ENCODE measurements around the gene ADAP1.

Gene ADAP1

GRCh38 chr7:988426-988911, 34.0 kb upstream of the ADAP1 start:
- DNase-seq = no peak

- no peak for DNase-seq
Measured at GRCh38 chr7:987909-988308, 33.4 kb upstream of the ADAP1 start.

DNA sequence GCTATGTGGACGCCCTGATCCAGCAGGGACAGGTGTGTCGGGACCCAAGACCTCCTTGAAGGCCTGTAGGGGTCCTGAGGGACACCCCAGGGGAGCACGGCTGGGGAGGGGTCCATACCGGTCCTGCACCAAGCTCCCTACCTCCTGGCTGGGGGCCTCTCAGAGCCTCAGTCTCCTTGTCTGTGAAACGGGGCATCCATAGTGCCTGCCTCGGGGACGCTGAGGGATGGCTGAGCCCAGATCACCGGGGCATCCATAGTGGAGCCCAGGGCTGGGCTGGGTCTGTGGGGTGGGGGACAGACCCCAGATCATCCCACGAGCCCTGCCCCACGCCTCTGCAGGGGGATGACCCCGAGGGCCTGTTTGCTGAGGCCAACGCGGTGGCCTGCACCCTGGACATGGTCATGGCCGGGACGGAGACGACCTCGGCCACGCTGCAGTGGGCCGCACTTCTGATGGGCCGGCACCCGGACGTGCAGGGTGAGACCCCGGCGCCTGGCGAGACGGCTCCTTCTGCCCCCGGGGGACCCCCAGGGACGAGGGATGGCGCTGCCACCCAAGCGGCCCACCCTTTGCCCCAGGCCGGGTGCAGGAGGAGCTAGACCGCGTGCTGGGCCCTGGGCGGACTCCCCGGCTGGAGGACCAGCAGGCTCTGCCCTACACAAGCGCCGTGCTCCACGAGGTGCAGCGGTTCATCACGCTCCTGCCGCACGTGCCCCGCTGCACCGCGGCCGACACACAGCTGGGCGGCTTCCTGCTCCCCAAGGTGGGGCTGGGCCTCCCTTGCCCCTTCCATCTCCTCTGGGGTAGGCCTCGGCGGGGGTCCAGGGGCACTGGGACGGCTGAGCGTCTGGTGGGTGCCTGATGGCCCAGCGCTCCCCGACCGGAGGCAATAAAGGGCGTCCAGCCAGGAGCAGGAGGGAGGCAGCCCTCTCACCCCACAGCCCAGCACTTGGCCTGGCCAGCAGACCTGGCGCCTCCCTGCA, 32.6 kb upstream of the ADAP1 start:
- no peak for DNase-seq

- DNase-seq = no peak
Measured at GRCh38 chr7:985915-986741, 31.6 kb upstream of the ADAP1 start.

GRCh38 chr7:985127-985416, 30.6 kb upstream of the ADAP1 start:
- DNase-seq = no peak

DNA sequence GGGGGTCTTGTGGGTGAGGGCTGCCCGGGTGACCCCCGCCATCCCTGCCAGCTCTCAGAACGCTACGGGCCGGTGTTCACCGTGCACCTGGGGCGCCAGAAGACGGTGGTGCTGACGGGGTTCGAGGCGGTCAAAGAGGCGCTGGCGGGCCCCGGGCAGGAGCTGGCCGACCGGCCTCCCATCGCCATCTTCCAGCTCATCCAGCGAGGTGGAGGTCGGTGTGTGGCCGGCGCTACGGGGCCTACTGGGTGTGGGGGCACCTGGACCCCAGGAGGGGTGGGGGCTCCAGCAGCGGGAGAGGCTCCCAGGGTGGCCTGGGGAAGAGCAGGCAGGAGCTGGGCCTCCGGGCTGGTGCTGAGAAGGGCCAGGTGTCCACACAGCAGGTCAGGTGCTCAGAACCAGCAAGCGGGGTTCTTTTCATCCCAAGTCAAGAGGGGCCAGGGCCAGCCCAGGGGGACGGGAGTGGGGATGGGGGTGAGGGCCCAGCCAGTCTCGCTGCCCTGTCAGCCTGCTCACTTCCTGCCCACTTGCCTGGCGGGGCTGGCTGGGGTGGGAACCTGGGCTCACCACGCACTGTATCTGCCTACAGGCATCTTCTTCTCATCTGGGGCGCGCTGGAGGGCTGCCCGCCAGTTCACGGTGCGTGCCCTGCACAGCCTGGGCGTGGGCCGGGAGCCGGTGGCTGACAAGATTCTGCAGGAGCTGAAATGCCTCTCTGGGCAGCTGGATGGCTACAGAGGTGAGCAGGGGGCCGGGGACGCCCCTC, 30.1 kb upstream of the ADAP1 start:
- DNase-seq = no peak

- DNase-seq = no peak
Measured at GRCh38 chr7:983616-984071, 29.2 kb upstream of the ADAP1 start.

GRCh38 chr7:983004-983615, 28.6 kb upstream of the ADAP1 start, which contains the start of gene CYP2W1:
Gene CYP2W1, plus strand, starts transcription at chr7:983181. Its CDS starts 31 bp downstream, at chr7:983212.
- DNase-seq = no peak

GRCh38 chr7:982511-983003, 28.1 kb upstream of the ADAP1 start:
- DNase-seq = no peak

DNA sequence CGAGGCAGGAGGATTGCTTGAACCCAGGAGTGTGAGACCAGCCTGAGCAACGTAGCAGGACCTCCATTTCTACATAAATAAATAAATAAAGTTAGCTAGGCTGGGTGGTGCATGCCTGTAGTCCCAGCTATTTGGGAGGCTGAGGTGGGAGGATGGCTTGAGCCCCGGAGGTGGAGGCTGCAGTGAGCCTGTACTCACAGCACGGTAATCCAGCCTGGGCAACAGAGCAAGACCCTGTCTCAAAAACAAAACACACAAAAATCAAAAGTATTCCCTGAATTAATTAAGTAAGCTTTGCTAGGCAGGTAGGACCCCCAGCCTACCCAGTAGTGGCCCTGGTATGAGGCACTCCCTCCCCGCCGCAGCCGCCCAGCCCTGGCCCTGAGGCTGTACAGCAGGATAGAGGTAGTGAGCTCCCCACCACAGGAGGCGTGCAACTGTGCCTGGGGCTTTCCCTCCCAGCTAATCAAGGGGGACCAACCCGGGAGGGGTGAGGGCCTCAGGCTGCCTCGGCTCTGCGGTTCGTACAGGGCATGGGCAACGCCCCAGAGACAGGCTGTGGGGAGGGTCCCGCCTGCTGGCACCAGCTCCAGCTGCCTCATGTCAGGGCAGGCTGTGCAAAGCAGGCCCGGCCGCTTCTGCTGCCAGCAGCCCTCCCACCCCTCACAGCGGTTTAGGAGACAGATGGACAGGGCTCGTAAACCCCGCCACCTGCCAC, 27.5 kb upstream of the ADAP1 start:
- peak; percentile 49 for DNase-seq

DNA sequence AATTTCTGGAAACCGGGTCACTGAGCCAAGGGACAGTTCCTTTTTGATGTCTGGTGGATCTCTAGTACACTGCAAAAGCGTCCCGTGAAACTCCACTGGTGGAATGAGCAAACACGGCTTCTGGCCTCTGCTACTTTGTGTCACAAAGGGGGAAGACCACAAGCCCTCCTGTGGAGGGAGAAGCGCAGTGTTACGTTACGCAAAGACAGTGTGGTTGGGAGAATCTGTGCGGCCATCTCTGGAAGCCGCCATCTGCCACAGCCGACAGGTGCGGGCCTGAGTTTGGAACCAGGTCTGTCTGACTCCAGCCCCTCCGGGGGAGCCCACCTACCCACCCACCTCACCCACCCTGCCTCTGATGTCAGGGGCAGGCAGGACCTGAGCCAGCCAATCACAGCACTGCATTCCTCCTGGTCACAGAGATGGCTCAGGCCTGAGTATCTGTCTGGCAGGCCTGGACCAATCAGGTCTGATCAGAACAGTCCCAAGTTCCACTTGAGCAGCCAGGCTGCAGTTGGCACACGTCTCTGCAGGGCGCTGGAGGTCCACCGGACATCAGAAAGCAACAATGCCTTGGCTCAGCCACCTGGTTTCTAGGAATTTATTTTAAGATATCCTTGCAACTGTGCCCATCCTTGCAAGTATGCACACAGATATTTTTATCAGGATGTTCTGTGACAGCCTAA, 25.5 kb upstream of the ADAP1 start:
- no peak for DNase-seq

- no peak for DNase-seq
Measured at GRCh38 chr7:979151-979550, 24.7 kb upstream of the ADAP1 start.

DNA sequence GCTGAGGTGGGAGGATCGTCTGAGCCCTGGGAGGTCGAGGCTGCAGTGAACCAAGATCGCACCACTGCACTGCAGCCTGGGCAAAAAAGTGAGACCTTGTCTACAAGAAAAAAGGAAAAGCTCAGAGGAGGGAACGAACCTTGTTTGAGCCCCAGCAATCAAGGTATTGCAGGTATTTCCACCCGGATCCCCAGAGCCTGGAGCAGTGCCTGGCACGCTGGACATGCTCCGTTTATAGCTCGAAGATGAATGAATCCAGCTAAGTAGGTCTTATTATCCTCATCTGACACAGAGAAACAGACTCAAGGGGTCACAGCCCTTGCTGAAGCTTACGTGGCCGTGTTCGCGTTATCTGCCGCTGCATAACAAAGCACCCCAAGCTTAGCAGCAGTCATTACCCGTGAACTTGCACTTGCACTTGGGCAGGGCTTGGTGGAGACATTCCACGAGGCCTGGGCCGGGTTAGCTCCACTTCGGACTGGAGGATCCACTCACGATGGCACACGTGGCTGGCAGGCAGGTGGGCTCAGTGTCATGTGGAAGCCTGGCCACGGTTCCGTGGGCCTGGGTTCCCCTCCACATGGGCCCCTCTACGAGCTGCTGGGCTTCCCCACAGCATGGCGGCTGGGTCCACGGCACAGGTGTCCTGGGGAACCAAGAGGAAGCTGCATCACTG, 24.1 kb upstream of the ADAP1 start:
- DNase-seq = no peak

- DNase-seq = no peak
Measured at GRCh38 chr7:978049-978346, 23.5 kb upstream of the ADAP1 start.

DNA sequence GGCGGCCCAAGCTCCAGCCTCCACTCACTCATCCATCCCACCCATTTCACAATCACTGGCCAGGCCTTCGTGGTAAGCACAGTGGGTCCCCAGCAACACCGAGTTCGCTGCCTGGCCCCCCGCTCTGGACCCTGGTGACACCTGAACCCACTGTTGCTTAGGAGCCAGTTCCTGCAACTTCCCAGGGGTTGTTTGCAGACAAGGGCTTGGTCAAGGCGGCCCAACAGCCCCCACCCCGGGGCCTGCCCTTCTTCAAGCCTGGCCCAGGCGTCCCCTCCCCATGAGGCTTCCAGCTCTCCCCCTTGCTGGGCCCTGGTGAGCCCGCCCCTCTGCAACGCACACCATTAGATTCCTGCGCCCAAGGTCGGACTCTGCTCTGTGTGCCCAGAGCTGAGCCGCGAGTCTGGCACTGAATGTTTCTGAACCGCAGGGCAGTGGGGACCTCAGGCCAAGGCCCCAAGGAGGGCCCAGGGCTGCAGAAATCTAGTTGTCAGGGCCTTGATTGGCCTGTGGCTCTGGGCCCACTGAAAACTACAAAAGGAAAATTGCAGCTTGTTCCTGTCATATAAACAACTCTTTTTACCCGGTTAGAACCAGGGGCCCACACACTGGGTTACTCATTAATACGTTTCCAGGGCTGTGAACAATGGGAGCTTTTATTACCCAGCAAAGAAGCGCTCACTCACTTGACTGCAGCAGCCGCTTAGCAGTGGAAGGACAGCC, 23.0 kb upstream of the ADAP1 start:
- DNase-seq = no peak

GRCh38 chr7:976901-977325, 22.4 kb upstream of the ADAP1 start:
- no peak for DNase-seq

DNA sequence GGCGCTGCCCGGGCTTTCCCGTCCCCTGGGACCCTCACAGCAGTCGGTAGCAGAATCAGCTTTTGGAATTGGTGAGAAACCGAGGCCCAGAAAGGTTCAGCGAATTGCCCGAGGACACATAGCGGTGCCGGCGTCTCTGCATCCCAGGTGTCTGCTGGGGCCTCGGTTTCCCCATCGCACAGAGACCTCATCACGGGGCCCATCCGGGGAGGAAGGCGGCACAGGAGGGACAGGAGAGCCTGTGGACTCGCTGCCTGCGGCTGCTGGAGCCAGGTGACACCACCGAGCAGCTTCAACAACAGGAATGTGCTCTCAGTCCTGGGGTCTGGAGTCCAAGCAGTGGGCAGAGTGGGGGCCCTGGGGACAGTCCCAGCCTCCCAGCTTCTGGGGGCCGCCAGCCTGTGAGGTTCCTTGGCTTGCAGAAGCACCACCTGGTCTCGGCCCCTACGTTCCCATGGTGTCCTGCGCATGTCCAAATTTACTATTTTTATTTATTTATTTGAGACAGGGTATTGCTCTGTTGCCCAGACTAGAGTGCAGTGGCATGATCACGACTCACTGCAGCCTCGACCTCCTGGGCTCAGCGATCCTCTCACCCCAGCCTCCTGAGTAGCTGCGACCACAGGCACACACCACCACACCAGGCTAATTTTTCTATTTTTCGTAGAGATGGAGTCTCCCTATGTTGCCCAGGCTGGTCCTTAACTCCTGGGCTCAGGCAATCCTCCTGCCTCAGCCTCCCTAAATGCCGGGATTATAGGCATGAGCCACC, 21.4 kb upstream of the ADAP1 start:
- no peak for DNase-seq

DNA sequence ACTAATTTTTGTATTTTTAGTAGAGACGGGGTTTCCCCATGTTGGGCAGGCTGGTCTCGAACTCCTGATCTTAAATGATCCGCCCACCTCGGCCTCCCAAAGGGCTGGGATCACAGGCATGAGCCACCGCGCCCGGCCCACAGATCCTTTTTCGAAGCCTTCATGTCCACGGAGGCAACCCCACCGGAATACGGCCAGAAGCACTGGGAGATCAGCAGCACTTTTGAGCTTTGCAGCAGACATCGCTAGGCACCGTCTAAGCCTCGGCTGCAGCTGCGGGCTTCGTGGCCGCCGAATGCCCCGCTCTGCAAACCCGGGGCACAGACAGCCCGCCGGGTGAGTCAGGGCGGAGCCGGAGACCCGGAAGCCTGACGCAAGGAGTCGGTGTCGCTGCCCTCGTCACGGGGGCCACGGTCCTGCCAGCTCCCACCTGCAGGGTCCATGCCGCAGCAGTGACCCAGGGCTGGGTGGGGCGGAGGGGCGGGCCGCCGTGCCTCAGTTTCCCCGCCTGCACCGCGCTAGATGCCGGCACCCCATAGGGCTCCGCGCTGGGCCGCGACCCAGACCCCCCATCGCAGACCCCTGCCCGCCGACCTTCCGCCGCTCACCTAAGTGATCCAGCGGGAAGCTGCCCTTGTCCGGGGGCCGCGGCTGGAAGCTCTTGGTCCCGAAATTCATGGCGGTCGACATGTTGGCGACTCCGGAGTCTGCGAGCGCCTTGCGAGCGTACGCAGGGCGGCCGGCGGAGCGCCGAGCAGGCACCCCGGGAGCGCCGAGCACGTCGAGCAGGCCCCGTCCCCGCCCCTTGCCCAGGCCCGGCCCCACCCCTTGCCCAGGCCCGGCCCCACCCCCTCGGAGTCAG, 20.6 kb upstream of the ADAP1 start, which contains the start of gene COX19:
Gene COX19 (minus strand): TSS at position 730 of the 862 bp plus-strand sequence. CDS start 40 bp downstream, at position 690.
- DNase-seq = peak; percentile 58
